Measurements from ENCODE around the gene DISC1.

- no peak for TF ChIP-seq CTCF (conservative IDR thresholded peaks at IDR 0.05; ENCODE audit: low read depth, low read length)
- no peak for TF ChIP-seq EZH2 (IDR thresholded peaks at IDR 0.05; ENCODE audit: borderline replicate concordance, low read depth, low read length, poor library complexity, severe bottlenecking)
Measured at GRCh38 chr1:231799363-231799986, 172.9 kb downstream of the DISC1 start.
